SH-SY5Y (cell line): ENCODE measurements around the gene ARHGAP35.

ENCODE experiments used
- GATA2 ChIP-seq: IDR thresholded peaks from 2 replicates; pipeline ENCODE4 v1.6.1; 2011; ENCODE audit warnings: mild to moderate bottlenecking, low read depth, low read length
- GATA3 ChIP-seq: IDR thresholded peaks from 2 replicates; pipeline ENCODE4 v1.6.1; 2011; ENCODE audit warnings: low read depth, mild to moderate bottlenecking, low read length, moderate library complexity

- TF ChIP-seq GATA2 (no peak), GATA3 (no peak)
Observed at GRCh38 chr19:46862503-46862834, 1.7 kb downstream of the ARHGAP35 start.
